ENCODE measurements around the gene CCDC33. TPM values are rescaled to one million over a fixed set of nuclear protein-coding genes. Genes with fewer than 3 reads are reported as not detected.

Gene CCDC33
- total RNA-seq, 1 donor from 2014 or later = not detected

GRCh38 chr15:74274470-74275038, 38.4 kb downstream of the CCDC33 start:
- DNase-seq (ENCODE audit: extremely low spot score, unreplicated experiment) = no peak
- H3K27me3 Mint-ChIP-seq (ENCODE audit: unreplicated experiment) = peaks cover 45% of the 10 kb centered on the region
- H3K4me1 Mint-ChIP-seq (ENCODE audit: unreplicated experiment) = no peaks in the 10 kb centered on the region
- TF ChIP-seq, protein P1, sequence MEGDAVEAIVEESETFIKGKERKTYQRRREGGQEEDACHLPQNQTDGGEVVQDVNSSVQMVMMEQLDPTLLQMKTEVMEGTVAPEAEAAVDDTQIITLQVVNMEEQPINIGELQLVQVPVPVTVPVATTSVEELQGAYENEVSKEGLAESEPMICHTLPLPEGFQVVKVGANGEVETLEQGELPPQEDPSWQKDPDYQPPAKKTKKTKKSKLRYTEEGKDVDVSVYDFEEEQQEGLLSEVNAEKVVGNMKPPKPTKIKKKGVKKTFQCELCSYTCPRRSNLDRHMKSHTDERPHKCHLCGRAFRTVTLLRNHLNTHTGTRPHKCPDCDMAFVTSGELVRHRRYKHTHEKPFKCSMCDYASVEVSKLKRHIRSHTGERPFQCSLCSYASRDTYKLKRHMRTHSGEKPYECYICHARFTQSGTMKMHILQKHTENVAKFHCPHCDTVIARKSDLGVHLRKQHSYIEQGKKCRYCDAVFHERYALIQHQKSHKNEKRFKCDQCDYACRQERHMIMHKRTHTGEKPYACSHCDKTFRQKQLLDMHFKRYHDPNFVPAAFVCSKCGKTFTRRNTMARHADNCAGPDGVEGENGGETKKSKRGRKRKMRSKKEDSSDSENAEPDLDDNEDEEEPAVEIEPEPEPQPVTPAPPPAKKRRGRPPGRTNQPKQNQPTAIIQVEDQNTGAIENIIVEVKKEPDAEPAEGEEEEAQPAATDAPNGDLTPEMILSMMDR (IDR thresholded peaks at IDR 0.05) = no peak
- H3K36me3 Mint-ChIP-seq (ENCODE audit: unreplicated experiment) = no peaks in the 10 kb centered on the region
- no peak overlapping the region for H3K4me3 Mint-ChIP-seq (ENCODE audit: unreplicated experiment)
- H3K27ac Mint-ChIP-seq (ENCODE audit: unreplicated experiment) = no peak overlapping the region
- H3K9me3 Mint-ChIP-seq (ENCODE audit: unreplicated experiment) = no peaks in the 10 kb centered on the region

DNA sequence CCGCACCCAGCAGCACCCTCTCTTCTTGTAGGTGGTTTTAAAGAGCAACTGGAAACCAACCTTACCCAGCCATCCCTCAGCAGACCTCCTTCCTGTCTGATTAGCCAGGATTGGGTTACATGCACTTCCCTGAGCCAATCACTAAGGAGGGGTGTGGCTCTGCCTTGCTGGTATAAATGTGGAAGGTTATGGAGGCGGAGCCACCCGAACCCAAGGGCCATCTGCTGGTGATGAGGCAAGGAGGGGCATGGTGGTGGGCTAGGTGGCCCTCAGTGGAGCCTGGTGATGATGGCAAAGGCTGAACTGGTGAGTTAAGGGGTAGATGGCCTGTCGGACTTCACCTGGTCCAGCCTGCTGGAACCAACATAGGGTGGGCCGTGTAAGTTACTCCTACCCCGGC, 39.8 kb downstream of the CCDC33 start:
- no peak overlapping the region for H3K4me3 Mint-ChIP-seq (ENCODE audit: unreplicated experiment)
- H3K27me3 Mint-ChIP-seq (ENCODE audit: unreplicated experiment) = peaks cover 42% of the 10 kb centered on the region
- H3K9me3 Mint-ChIP-seq (ENCODE audit: unreplicated experiment) = no peaks in the 10 kb centered on the region
- DNase-seq (ENCODE audit: extremely low spot score, unreplicated experiment) = no peak
- TF ChIP-seq, protein P1 (IDR thresholded peaks at IDR 0.05) = no peak
- no peaks in the 10 kb centered on the region for H3K36me3 Mint-ChIP-seq (ENCODE audit: unreplicated experiment)
- no peak overlapping the region for H3K27ac Mint-ChIP-seq (ENCODE audit: unreplicated experiment)
- no peaks in the 10 kb centered on the region for H3K4me1 Mint-ChIP-seq (ENCODE audit: unreplicated experiment)

DNA sequence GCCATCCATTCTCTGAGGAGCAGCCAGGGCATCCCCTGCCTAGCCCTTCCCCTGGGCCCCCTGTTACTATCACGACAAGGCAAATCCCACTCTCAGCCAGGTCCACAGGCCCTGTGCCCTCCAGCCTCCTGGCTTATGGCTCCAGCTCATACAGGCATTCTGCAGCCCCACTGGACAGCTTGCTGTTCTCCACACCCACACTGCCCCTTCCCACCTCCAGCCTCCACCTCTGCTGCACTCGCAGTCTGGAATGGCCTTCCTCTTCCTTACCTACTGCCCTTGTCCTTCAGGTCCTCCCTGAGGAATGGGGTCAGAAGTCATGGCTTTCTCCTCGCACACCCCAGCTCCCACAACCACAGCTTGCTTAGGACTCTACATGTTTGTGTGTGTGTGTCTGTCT, 40.4 kb downstream of the CCDC33 start:
- Mint-ChIP-seq H3K9me3 (ENCODE audit: unreplicated experiment) (no peaks in the 10 kb centered on the region), H3K27ac (ENCODE audit: unreplicated experiment) (no peak overlapping the region), H3K27me3 (ENCODE audit: unreplicated experiment) (peaks cover 43% of the 10 kb centered on the region)

DNA sequence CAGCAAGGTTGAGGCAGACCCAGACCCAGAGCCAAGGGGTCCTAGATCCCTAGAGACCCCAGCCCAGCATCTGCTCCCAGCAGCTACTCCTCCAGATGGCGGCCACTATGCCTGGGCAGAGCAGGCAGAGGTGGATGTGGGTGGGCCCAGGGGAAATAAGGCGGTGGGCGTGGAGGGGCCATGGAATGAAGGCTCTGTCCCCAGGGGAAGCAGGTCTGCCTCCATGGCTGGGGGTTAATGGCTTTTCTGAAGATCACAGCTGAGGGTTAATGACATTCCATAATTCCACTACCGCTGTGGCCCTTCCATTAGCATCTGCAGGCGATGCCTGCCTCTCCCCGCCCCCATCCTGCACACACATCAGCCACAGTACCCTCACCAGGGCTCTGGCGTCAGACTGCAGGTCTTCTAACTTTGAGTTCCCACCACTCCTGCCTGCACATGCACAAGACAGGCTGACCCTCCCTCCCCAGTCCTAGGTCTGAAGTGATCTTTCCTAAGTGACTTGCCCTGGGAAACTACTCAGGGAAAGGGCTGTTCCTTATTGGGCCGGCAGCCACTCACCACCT, 41.2 kb downstream of the CCDC33 start:
- no peaks in the 10 kb centered on the region for H3K4me1 Mint-ChIP-seq (ENCODE audit: unreplicated experiment)
- no peak for DNase-seq (ENCODE audit: extremely low spot score, unreplicated experiment)
- TF ChIP-seq, protein P1 (IDR thresholded peaks at IDR 0.05) = no peak
- no peak overlapping the region for H3K27ac Mint-ChIP-seq (ENCODE audit: unreplicated experiment)
- H3K9me3 Mint-ChIP-seq (ENCODE audit: unreplicated experiment) = no peaks in the 10 kb centered on the region
- H3K27me3 Mint-ChIP-seq (ENCODE audit: unreplicated experiment) = peaks cover 49% of the 10 kb centered on the region
- H3K4me3 Mint-ChIP-seq (ENCODE audit: unreplicated experiment) = no peak overlapping the region
- H3K36me3 Mint-ChIP-seq (ENCODE audit: unreplicated experiment) = no peaks in the 10 kb centered on the region

More for the DNA sequence above, 40.4 kb downstream of the CCDC33 start:
- TF ChIP-seq, protein P1 (IDR thresholded peaks at IDR 0.05) = no peak
- Mint-ChIP-seq H3K4me1 (ENCODE audit: unreplicated experiment) (no peaks in the 10 kb centered on the region), H3K36me3 (ENCODE audit: unreplicated experiment) (no peaks in the 10 kb centered on the region), H3K4me3 (ENCODE audit: unreplicated experiment) (no peak overlapping the region)
- no peak for DNase-seq (ENCODE audit: extremely low spot score, unreplicated experiment)

- Mint-ChIP-seq H3K4me3 (ENCODE audit: unreplicated experiment) (no peak overlapping the region), H3K4me1 (ENCODE audit: unreplicated experiment) (no peaks in the 10 kb centered on the region), H3K9me3 (ENCODE audit: unreplicated experiment) (no peaks in the 10 kb centered on the region), H3K27me3 (ENCODE audit: unreplicated experiment) (peaks cover 50% of the 10 kb centered on the region), H3K27ac (ENCODE audit: unreplicated experiment) (no peak overlapping the region), H3K36me3 (ENCODE audit: unreplicated experiment) (no peaks in the 10 kb centered on the region)
- TF ChIP-seq, protein P1 (IDR thresholded peaks at IDR 0.05) = no peak
- no peak for DNase-seq (ENCODE audit: extremely low spot score, unreplicated experiment)
Observed at GRCh38 chr15:74278207-74278606, 42.1 kb downstream of the CCDC33 start.

All from osteocyte (in vitro differentiated cells).